GM12865 (cell line): ENCODE data around the gene BEST3.

Source experiments
- DNase-seq: peaks from one replicate; pipeline ENCODE4 v3.0.0; 2010; ENCODE audit warnings: low read depth
- H3K4me3 ChIP-seq: 2 replicates; pipeline ENCODE4 v1.5.1; 2011; ENCODE audit warnings: mild to moderate bottlenecking, low read depth, low read length, control low read depth
- CTCF ChIP-seq: IDR thresholded peaks from 2 replicates; pipeline ENCODE4 v1.5.1; 2011; ENCODE audit warnings: low read length, control low read depth, low read depth, inconsistent platforms; ENCODE audit not compliant: insufficient read depth; ENCODE audit errors: missing control alignments

BEST3 gene

GRCh38 chr12:69726922-69727321 lies 27.8 kb upstream of the BEST3 start:
- no peak overlapping the region for H3K4me3 ChIP-seq
- DNase-seq, result no peak
- no peak for TF ChIP-seq CTCF

- no peak for TF ChIP-seq CTCF
- DNase-seq, result no peak
- H3K4me3 ChIP-seq, result no peak overlapping the region
Measured at GRCh38 chr12:69720750-69721149, 21.6 kb upstream of the BEST3 start.

- no peak overlapping the region for H3K4me3 ChIP-seq
- DNase-seq, result no peak
- no peak for TF ChIP-seq CTCF
Measured at GRCh38 chr12:69719336-69720316, 20.5 kb upstream of the BEST3 start.

- DNase-seq, result no peak
- H3K4me3 ChIP-seq, result no peak overlapping the region
- TF ChIP-seq CTCF, result no peak
Measured at GRCh38 chr12:69714542-69714941, 15.4 kb upstream of the BEST3 start.

GRCh38 chr12:69712826-69713225 lies 13.7 kb upstream of the BEST3 start:
- no peak overlapping the region for H3K4me3 ChIP-seq
- no peak for TF ChIP-seq CTCF
- no peak for DNase-seq

- no peak for TF ChIP-seq CTCF
- H3K4me3 ChIP-seq, result no peak overlapping the region
- no peak for DNase-seq
Measured at GRCh38 chr12:69708649-69709048, 9.5 kb upstream of the BEST3 start.
